Uterus (tissue), 4 donors: ENCODE measurements around the gene TNNI3K. TPM values are rescaled to one million over a fixed set of nuclear protein-coding genes. Genes with fewer than 3 reads are reported as not detected.

Experiments used
- DNase-seq, 2 donors: peaks; one replicate each; pipeline ENCODE4 v3.0.0-alpha.2; 2019 to 2020
- H3K27ac ChIP-seq, 2 donors: fragments of 200-600 bp; sonication (generic); 1 replicate in 1 of 2; 2 replicates in 1 of 2; pipeline ENCODE4 v1.5.1; 2016 to 2018
- H3K27me3 ChIP-seq, 2 donors: fragments of 200-600 bp; sonication (generic); one replicate each; pipeline ENCODE4 v1.5.1; 2018 to 2019; ENCODE audit warnings: control low read depth in 1 of 2
- H3K36me3 ChIP-seq, 2 donors: fragments of 200-600 bp; sonication (generic); one replicate each; pipeline ENCODE4 v1.5.1; 2019; ENCODE audit warnings: control low read depth in 1 of 2
- H3K4me1 ChIP-seq, 2 donors: fragments of 200-600 bp; sonication (generic); one replicate each; pipeline ENCODE4 v1.5.1; 2018 to 2019; ENCODE audit warnings: control low read depth in 1 of 2
- H3K4me3 ChIP-seq, 2 donors: fragments of 200-600 bp; sonication (generic); 1 replicate in 1 of 2; 2 replicates in 1 of 2; pipeline ENCODE4 v1.5.1; 2018 to 2019; ENCODE audit warnings: mild to moderate bottlenecking in 1 of 2
- H3K9me3 ChIP-seq, 2 donors: fragments of 200-600 bp; sonication (generic); one replicate each; pipeline ENCODE4 v1.5.1; 2019; ENCODE audit warnings: control low read depth in 1 of 2
- CTCF ChIP-seq, 4 experiments: fragments of 200-600 bp in 2 of 4; fragments of 450-650 bp in 2 of 4; sonication (generic) in 2 of 4; IDR thresholded peaks; one replicate each; pipeline ENCODE4 v1.5.1; 2016 to 2019; ENCODE audit warnings: antibody characterized with exemption in 4 of 4, mild to moderate bottlenecking in 2 of 4, moderate library complexity in 1 of 4
- POLR2A ChIP-seq, 2 donors: fragments of 450-650 bp; IDR thresholded peaks; one replicate each; pipeline ENCODE4 v1.6.1; 2016; ENCODE audit warnings: antibody characterized with exemption in 2 of 2, mild to moderate bottlenecking in 1 of 2, moderate library complexity in 1 of 2
- intact Hi-C: fragments of 100-400 bp; cut with DNase I; formaldehyde crosslinking; loops from one replicate; pipeline ENCODE4 v1.15.1; 2023; ENCODE audit warnings: low total_unique reads
- total RNA-seq, 4 donors: library from RNA; depleted of rRNA in 3 of 4; stranded (reverse); fragments of >200 nt in 3 of 4; gene quantifications; one replicate each; pipeline versions ENCODE4 v1.1.0 to v1.2.4, GENCODE V29; 2014 to 2023
- donor health status: DM: yes; HTN: yes; CAD: no.

The TNNI3K gene
- total RNA-seq, 4 donors from 2014 or later = 0.26 to 5.3 (median 1.5) TPM; not detected in 1

- intact Hi-C loops = no loop called here
- Histone ChIP-seq H3K4me1 (peaks cover 0 to 4% of the 10 kb centered on the region in 2 donors), H3K4me3 (no peak overlapping the region), H3K9me3 (no peaks in the 10 kb centered on the region), H3K27ac (no peak overlapping the region), H3K36me3 (no peaks in the 10 kb centered on the region), H3K27me3 (no peaks in the 10 kb centered on the region)
- no peak for DNase-seq
- TF ChIP-seq POLR2A (IDR thresholded peaks at IDR 0.05) (no peak), CTCF (IDR thresholded peaks at IDR 0.05) (no peak)
Measured at GRCh38 chr1:74199504-74199903, 35.7 kb upstream of the TNNI3K start.

- no peak for DNase-seq
Measured at GRCh38 chr1:74205266-74205665, 29.9 kb upstream of the TNNI3K start.

GRCh38 chr1:74215229-74215628, 20.0 kb upstream of the TNNI3K start:
- intact Hi-C loops = no loop called here
- Histone ChIP-seq H3K4me3 (no peak overlapping the region), H3K4me1 (no peaks in the 10 kb centered on the region), H3K9me3 (no peaks in the 10 kb centered on the region), H3K36me3 (no peaks in the 10 kb centered on the region), H3K27me3 (no peaks in the 10 kb centered on the region), H3K27ac (no peak overlapping the region)
- TF ChIP-seq POLR2A (IDR thresholded peaks at IDR 0.05) (no peak), CTCF (IDR thresholded peaks at IDR 0.05) (no peak)
- no peak for DNase-seq

More at GRCh38 chr1:74205266-74205665, 29.9 kb upstream of the TNNI3K start:
- TF ChIP-seq CTCF (IDR thresholded peaks at IDR 0.05) (no peak), POLR2A (IDR thresholded peaks at IDR 0.05) (no peak)
- Histone ChIP-seq H3K9me3 (no peaks in the 10 kb centered on the region), H3K36me3 (no peaks in the 10 kb centered on the region), H3K27ac (no peak overlapping the region), H3K4me1 (no peaks in the 10 kb centered on the region), H3K27me3 (no peaks in the 10 kb centered on the region), H3K4me3 (no peak overlapping the region)
- intact Hi-C loops = no loop called here

GRCh38 chr1:74222701-74223100, 12.5 kb upstream of the TNNI3K start:
- no peaks in the 10 kb centered on the region for H3K36me3 ChIP-seq
- no peak overlapping the region for H3K27ac ChIP-seq
- no peaks in the 10 kb centered on the region for H3K27me3 ChIP-seq
- no peaks in the 10 kb centered on the region for H3K9me3 ChIP-seq
- no peaks in the 10 kb centered on the region for H3K4me1 ChIP-seq
- no peak for TF ChIP-seq CTCF (IDR thresholded peaks at IDR 0.05)
- no peak for TF ChIP-seq POLR2A (IDR thresholded peaks at IDR 0.05)
- no peak for DNase-seq
- intact Hi-C loops = no loop called here
- H3K4me3 ChIP-seq = no peak overlapping the region

- no peaks in the 10 kb centered on the region for H3K36me3 ChIP-seq
- no peaks in the 10 kb centered on the region for H3K4me1 ChIP-seq
- no peak for TF ChIP-seq CTCF (IDR thresholded peaks at IDR 0.05)
- no peak for TF ChIP-seq POLR2A (IDR thresholded peaks at IDR 0.05)
- H3K27me3 ChIP-seq = no peaks in the 10 kb centered on the region
- H3K9me3 ChIP-seq = no peaks in the 10 kb centered on the region
- H3K4me3 ChIP-seq = no peak overlapping the region
- DNase-seq = no peak
- H3K27ac ChIP-seq = no peak overlapping the region
- intact Hi-C loops = no loop called here
Measured at GRCh38 chr1:74223453-74223852, 11.7 kb upstream of the TNNI3K start.
